B cell (primary cell): ENCODE results near the gene TFDP1. TPM values are rescaled to one million over a fixed set of nuclear protein-coding genes. Genes with fewer than 3 reads are reported as not detected.

Experiments used
- ATAC-seq: fragments of 200-7000 bp; cut with Tn5 transposase; one replicate; pipeline ENCODE4 v1.10.0; 2021; ENCODE audit warnings: low read depth, mild to moderate bottlenecking, moderate number of reproducible peaks, moderate library complexity
- CTCF ChIA-PET: fragments of 350-600 bp; sonication (Branson Sonifier 250); formaldehyde crosslinking; loops from one replicate; lab custom pipeline; 2021; ENCODE audit warnings: antibody characterized with exemption, inconsistent platforms; lab: Charles Lee
- POLR2A ChIA-PET: fragments of 350-600 bp; sonication (Branson Sonifier 250); formaldehyde crosslinking; loops from one replicate; lab custom pipeline; 2021; ENCODE audit warnings: antibody characterized with exemption; lab: Charles Lee
- DNase-seq: peaks from one replicate; pipeline ENCODE4 v3.0.0; 2013
- H2AFZ ChIP-seq: 2 replicates; pipeline ENCODE4 v1.6.1; 2012; ENCODE audit warnings: mild to moderate bottlenecking, low read depth, low read length; ENCODE audit not compliant: insufficient read depth, poor library complexity, severe bottlenecking
- H3K27ac ChIP-seq, 2 donors: 1 replicate in 1 of 2; 2 replicates in 1 of 2; pipeline ENCODE4 v1.5.1; 2012 to 2013; ENCODE audit warnings: low read length in 2 of 2, mild to moderate bottlenecking in 2 of 2, moderate library complexity in 1 of 2
- H3K27me3 ChIP-seq, 4 experiments: fragments of 200-600 bp in 1 of 4; sonication (generic) in 1 of 4; replicated peaks in 1 of 4; 1 replicate in 2 of 4; 2 replicates in 2 of 4; pipeline versions ENCODE4 v1.6.1 to v1.7.0; 2013 to 2016; ENCODE audit warnings: low read length in 3 of 4, mild to moderate bottlenecking in 2 of 4, mixed read lengths in 1 of 4, moderate library complexity in 1 of 4; ENCODE audit not compliant: insufficient read depth in 4 of 4, control insufficient read depth in 3 of 4; ENCODE audit errors: control extremely low read depth in 1 of 4
- H3K36me3 ChIP-seq, 2 experiments: replicated peaks in 1 of 2; 1 replicate in 1 of 2; 2 replicates in 1 of 2; pipeline versions ENCODE4 v1.6.1 to v1.7.1; 2013; ENCODE audit warnings: low read length in 1 of 2; ENCODE audit not compliant: insufficient read depth in 2 of 2, control insufficient read depth in 1 of 2; ENCODE audit errors: control extremely low read depth in 1 of 2, extremely low read depth in 1 of 2
- H3K4me1 ChIP-seq, 2 donors: fragments of 200-600 bp in 1 of 2; sonication (generic) in 1 of 2; 1 replicate in 1 of 2; 2 replicates in 1 of 2; pipeline versions ENCODE4 v1.5.1 to v1.6.1; 2013 to 2017; ENCODE audit warnings: low read length in 2 of 2; ENCODE audit not compliant: control insufficient read depth in 2 of 2, insufficient read depth in 2 of 2
- H3K4me2 ChIP-seq: replicated peaks from 2 replicates; pipeline ENCODE3; 2012; ENCODE audit warnings: mild to moderate bottlenecking, low read depth, low read length; ENCODE audit not compliant: poor library complexity, severe bottlenecking
- H3K4me3 ChIP-seq, 5 experiments: fragments of 200-600 bp in 1 of 5; sonication (generic) in 1 of 5; 1 replicate in 3 of 5; 2 replicates in 2 of 5; pipeline versions ENCODE4 v1.5.1 to v1.7.0; 2011 to 2016; ENCODE audit warnings: low read length in 4 of 5, mild to moderate bottlenecking in 4 of 5, low read depth in 2 of 5, control low read depth in 1 of 5, moderate library complexity in 1 of 5; ENCODE audit not compliant: insufficient read depth in 1 of 5; ENCODE audit errors: control extremely low read depth in 1 of 5, extremely low read depth in 1 of 5
- H3K79me2 ChIP-seq: fragments of 200-600 bp; sonication (generic); one replicate; pipeline ENCODE4 v1.6.0; 2016; ENCODE audit warnings: low read length; ENCODE audit not compliant: control insufficient read depth, insufficient read depth
- H3K9ac ChIP-seq: fragments of 200-600 bp; sonication (generic); 2 replicates; pipeline ENCODE4 v1.6.1; 2017; ENCODE audit warnings: mild to moderate bottlenecking, low read length, moderate library complexity
- H3K9me3 ChIP-seq, 3 donors: one replicate each; pipeline versions ENCODE4 v1.6.1 to v1.7.1; 2013; ENCODE audit warnings: low read length in 2 of 3; ENCODE audit not compliant: control insufficient read depth in 2 of 3, insufficient read depth in 1 of 3; ENCODE audit errors: control extremely low read depth in 1 of 3
- H4K20me1 ChIP-seq: 2 replicates; pipeline ENCODE4 v1.6.0; 2012; ENCODE audit warnings: mild to moderate bottlenecking, low read length; ENCODE audit not compliant: insufficient read depth, control insufficient read depth, poor library complexity, severe bottlenecking
- H3K27ac Mint-ChIP-seq: one replicate; pipeline ENCODE4 v1.8.0; 2021; ENCODE audit warnings: mixed read lengths
- H3K27me3 Mint-ChIP-seq: one replicate; pipeline ENCODE4 v1.8.0; 2021; ENCODE audit warnings: mixed read lengths
- H3K4me1 Mint-ChIP-seq: one replicate; pipeline ENCODE4 v1.8.0; 2021; ENCODE audit warnings: mixed read lengths
- H3K4me3 Mint-ChIP-seq: one replicate; pipeline ENCODE4 v1.8.0; 2021; ENCODE audit warnings: mixed read lengths
- H3K9me3 Mint-ChIP-seq: one replicate; pipeline ENCODE4 v1.8.0; 2022; ENCODE audit warnings: mixed read lengths; ENCODE audit not compliant: insufficient read depth
- CTCF ChIP-seq: fragments of 200-600 bp; IDR thresholded peaks from one replicate; pipeline ENCODE4 v1.8.0; 2022; ENCODE audit warnings: antibody characterized with exemption, mild to moderate bottlenecking
- EZH2 ChIP-seq: IDR thresholded peaks from 2 replicates; pipeline ENCODE4 v1.6.1; 2012; ENCODE audit warnings: borderline replicate concordance, low read depth, mild to moderate bottlenecking, moderate library complexity, low read length; ENCODE audit not compliant: insufficient read depth, poor library complexity, severe bottlenecking
- WGBS: methylation state at CpG from one replicate; pipeline ENCODE4 v1.1.5; 2013; ENCODE audit warnings: missing lambda C conversion rate; ENCODE audit not compliant: insufficient coverage; 5-methylcytosine and 5-hydroxymethylcytosine counted together
- intact Hi-C: fragments of 100-400 bp; cut with micrococcal nuclease; formaldehyde crosslinking; loops from one replicate; pipeline ENCODE4 v1.10.0; 2022
- polyA plus RNA-seq: library from polyadenylated mRNA; depleted of rRNA; stranded (reverse); fragments of >200 nt; gene quantifications from 2 replicates; pipeline ENCODE4 v1.2.3, GENCODE V29; 2012
- total RNA-seq, 2 donors: library from RNA; stranded (reverse); fragments of 120-200 nt in 1 of 2; gene quantifications; 1 replicate in 1 of 2; 2 replicates in 1 of 2; pipeline versions ENCODE4 v1.2.3 to v1.2.4, GENCODE V29; 2013 to 2022

Gene TFDP1
- total and polyA plus RNA-seq, 2 donors (not counting 1 experiment from before 2014, with no cell fraction given): 19.1 to 31.1 TPM

- intact Hi-C loops: no loop called here
- H3K4me2 ChIP-seq: no peak overlapping the region
- TF ChIP-seq EZH2 (no peak), CTCF (no peak)
- no peaks in the 10 kb centered on the region for H3K4me1 ChIP-seq
- ATAC-seq (no peak), DNase-seq (no peak)
- H4K20me1 ChIP-seq: peaks cover 6% of the 10 kb centered on the region
- Mint-ChIP-seq H3K9me3 (no peaks in the 10 kb centered on the region), H3K4me1 (no peaks in the 10 kb centered on the region), H3K27me3 (no peaks in the 10 kb centered on the region), H3K27ac (no peak overlapping the region), H3K4me3 (no peak overlapping the region)
- WGBS: 98% methylated on average over 30 of the region's 38 CpGs
- peaks cover 32% of the 10 kb centered on the region for H3K79me2 ChIP-seq
- no peak overlapping the region for H3K4me3 ChIP-seq
- no peaks in the 10 kb centered on the region for H3K27me3 ChIP-seq
- no peak overlapping the region for H3K9ac ChIP-seq
- CTCF ChIA-PET: no interaction called here
- H3K9me3 ChIP-seq: no peaks in the 10 kb centered on the region
- H2AFZ ChIP-seq: no peak overlapping the region
- POLR2A ChIA-PET: no interaction called here
- peaks cover 0 to 67% of the 10 kb centered on the region in 2 experiments for H3K36me3 ChIP-seq
- no peak overlapping the region for H3K27ac ChIP-seq
These were observed 48.3 kb downstream of the TFDP1 start for GRCh38 chr13:113632706-113633484.

GRCh38 chr13:113633485-113633873, 48.9 kb downstream of the TFDP1 start:
- H3K4me2 ChIP-seq: no peak overlapping the region
- no peaks in the 10 kb centered on the region for H3K27me3 Mint-ChIP-seq
- H3K36me3 ChIP-seq: peaks cover 0 to 73% of the 10 kb centered on the region in 2 experiments
- H3K4me3 Mint-ChIP-seq: no peak overlapping the region
- DNase-seq (no peak), ATAC-seq (no peak)
- no peaks in the 10 kb centered on the region for H3K4me1 Mint-ChIP-seq
- no peaks in the 10 kb centered on the region for H3K27me3 ChIP-seq
- intact Hi-C loops: no loop called here
- WGBS: 98% methylated on average over 17 of the region's 18 CpGs
- no peak overlapping the region for H3K4me3 ChIP-seq
- H3K79me2 ChIP-seq: peaks cover 26% of the 10 kb centered on the region
- H3K9me3 ChIP-seq: no peaks in the 10 kb centered on the region
- POLR2A ChIA-PET: no interaction called here
- H3K27ac Mint-ChIP-seq: no peak overlapping the region
- TF ChIP-seq EZH2: no peak
- TF ChIP-seq CTCF: no peak
- H2AFZ ChIP-seq: no peak overlapping the region
- no peak overlapping the region for H3K27ac ChIP-seq
- H3K4me1 ChIP-seq: no peaks in the 10 kb centered on the region
- no peak overlapping the region for H3K9ac ChIP-seq
- peaks cover 6% of the 10 kb centered on the region for H4K20me1 ChIP-seq
- no peaks in the 10 kb centered on the region for H3K9me3 Mint-ChIP-seq
- CTCF ChIA-PET: no interaction called here
